ENCODE results near the gene MBLAC1.

DNA sequence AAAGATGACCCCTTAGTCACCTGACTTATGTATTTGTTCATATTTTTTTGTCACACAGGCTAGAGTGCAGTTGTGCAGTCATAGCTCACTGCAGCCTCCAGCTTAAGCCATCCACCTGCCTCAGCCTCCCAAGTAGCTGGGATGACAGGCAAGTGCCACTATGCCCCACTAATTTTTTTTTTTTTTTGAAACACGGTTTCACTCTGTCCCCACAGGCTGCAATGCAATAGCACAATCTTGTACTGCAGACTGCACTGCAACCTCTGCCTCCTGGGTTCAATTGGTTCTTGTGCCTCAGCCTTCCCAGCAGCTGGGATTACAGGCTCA, 1.8 kb downstream of the MBLAC1 start:
- no peak for TF ChIP-seq NR2C2 (CRISPR knock-in tag; IDR thresholded peaks at IDR 0.05)
- TF ChIP-seq NFE2L1 (CRISPR knock-in tag; IDR thresholded peaks at IDR 0.05) = no peak
- TF ChIP-seq, protein P1, sequence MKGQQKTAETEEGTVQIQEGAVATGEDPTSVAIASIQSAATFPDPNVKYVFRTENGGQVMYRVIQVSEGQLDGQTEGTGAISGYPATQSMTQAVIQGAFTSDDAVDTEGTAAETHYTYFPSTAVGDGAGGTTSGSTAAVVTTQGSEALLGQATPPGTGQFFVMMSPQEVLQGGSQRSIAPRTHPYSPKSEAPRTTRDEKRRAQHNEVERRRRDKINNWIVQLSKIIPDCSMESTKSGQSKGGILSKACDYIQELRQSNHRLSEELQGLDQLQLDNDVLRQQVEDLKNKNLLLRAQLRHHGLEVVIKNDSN (CRISPR knock-in tag; IDR thresholded peaks at IDR 0.05) = no peak
- TF ChIP-seq, protein P2, sequence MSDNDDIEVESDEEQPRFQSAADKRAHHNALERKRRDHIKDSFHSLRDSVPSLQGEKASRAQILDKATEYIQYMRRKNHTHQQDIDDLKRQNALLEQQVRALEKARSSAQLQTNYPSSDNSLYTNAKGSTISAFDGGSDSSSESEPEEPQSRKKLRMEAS (CRISPR knock-in tag; IDR thresholded peaks at IDR 0.05) = no peak
- TF ChIP-seq, protein P3, sequence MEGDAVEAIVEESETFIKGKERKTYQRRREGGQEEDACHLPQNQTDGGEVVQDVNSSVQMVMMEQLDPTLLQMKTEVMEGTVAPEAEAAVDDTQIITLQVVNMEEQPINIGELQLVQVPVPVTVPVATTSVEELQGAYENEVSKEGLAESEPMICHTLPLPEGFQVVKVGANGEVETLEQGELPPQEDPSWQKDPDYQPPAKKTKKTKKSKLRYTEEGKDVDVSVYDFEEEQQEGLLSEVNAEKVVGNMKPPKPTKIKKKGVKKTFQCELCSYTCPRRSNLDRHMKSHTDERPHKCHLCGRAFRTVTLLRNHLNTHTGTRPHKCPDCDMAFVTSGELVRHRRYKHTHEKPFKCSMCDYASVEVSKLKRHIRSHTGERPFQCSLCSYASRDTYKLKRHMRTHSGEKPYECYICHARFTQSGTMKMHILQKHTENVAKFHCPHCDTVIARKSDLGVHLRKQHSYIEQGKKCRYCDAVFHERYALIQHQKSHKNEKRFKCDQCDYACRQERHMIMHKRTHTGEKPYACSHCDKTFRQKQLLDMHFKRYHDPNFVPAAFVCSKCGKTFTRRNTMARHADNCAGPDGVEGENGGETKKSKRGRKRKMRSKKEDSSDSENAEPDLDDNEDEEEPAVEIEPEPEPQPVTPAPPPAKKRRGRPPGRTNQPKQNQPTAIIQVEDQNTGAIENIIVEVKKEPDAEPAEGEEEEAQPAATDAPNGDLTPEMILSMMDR (IDR thresholded peaks at IDR 0.05) = no peak
- TF ChIP-seq ZNF671 (CRISPR knock-in tag; IDR thresholded peaks at IDR 0.05) = no peak
- TF ChIP-seq, protein P4, sequence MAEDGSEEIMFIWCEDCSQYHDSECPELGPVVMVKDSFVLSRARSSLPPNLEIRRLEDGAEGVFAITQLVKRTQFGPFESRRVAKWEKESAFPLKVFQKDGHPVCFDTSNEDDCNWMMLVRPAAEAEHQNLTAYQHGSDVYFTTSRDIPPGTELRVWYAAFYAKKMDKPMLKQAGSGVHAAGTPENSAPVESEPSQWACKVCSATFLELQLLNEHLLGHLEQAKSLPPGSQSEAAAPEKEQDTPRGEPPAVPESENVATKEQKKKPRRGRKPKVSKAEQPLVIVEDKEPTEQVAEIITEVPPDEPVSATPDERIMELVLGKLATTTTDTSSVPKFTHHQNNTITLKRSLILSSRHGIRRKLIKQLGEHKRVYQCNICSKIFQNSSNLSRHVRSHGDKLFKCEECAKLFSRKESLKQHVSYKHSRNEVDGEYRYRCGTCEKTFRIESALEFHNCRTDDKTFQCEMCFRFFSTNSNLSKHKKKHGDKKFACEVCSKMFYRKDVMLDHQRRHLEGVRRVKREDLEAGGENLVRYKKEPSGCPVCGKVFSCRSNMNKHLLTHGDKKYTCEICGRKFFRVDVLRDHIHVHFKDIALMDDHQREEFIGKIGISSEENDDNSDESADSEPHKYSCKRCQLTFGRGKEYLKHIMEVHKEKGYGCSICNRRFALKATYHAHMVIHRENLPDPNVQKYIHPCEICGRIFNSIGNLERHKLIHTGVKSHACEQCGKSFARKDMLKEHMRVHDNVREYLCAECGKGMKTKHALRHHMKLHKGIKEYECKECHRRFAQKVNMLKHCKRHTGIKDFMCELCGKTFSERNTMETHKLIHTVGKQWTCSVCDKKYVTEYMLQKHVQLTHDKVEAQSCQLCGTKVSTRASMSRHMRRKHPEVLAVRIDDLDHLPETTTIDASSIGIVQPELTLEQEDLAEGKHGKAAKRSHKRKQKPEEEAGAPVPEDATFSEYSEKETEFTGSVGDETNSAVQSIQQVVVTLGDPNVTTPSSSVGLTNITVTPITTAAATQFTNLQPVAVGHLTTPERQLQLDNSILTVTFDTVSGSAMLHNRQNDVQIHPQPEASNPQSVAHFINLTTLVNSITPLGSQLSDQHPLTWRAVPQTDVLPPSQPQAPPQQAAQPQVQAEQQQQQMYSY (CRISPR knock-in tag; IDR thresholded peaks at IDR 0.05) = no peak
- TF ChIP-seq, protein P5, sequence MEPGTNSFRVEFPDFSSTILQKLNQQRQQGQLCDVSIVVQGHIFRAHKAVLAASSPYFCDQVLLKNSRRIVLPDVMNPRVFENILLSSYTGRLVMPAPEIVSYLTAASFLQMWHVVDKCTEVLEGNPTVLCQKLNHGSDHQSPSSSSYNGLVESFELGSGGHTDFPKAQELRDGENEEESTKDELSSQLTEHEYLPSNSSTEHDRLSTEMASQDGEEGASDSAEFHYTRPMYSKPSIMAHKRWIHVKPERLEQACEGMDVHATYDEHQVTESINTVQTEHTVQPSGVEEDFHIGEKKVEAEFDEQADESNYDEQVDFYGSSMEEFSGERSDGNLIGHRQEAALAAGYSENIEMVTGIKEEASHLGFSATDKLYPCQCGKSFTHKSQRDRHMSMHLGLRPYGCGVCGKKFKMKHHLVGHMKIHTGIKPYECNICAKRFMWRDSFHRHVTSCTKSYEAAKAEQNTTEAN (CRISPR knock-in tag; IDR thresholded peaks at IDR 0.05) = no peak
